ENCODE results near the gene AAK1.
"Not testable (repeated sequence)": the region's sequence is repeated elsewhere in the genome, so short reads cannot be mapped to it uniquely, and the experiment has no call there.

AAK1 gene

DNA sequence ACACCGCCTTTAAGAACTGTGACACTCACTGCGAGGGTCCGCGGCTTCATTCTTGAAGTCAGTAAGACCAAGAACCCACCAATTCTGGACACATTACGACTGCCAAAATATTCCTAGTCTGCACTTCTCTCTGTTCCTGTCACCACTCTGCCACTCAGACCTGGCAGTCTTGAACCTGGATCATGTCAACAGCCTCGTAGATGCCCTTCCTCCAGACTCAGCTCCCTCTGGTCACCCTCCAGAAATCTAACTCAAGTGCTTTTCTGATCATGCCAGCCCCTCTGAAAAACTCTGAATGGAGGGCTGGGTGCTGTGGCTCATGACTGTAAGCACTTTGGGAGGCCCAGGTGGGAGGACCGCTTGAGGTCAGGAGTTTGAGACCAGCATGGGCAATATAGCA lies 20.3 kb downstream of the AAK1 start:
- no peak for DNase-seq

GRCh38 chr2:69622805-69623204 lies 20.7 kb downstream of the AAK1 start:
- not testable (repeated sequence) for DNase-seq

DNA sequence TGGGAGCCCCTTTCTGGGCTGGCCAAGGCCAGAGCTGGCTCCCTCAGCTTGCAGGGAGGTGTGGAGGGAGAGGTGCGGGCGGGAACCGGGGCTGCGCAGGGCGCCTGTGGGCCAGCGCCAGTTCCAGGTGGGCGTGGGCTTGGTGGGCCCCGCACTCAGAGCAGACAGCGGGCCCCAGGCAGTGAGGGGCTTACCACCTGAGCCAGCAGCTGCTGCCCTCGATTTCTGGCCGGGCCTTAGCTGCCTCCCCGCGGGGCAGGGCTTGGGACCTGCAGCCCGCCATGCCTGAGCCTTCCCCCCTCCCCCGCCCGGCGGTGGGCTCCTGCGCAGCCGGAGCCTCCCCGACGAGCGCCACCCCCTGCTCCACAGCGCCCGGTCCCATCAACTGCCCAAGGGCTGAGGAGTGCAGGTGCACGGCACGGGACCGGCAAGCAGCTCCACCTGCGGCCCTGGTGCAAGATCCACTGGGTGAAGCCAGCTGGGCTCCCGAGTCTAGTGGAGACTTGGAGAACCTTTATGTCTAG lies 21.5 kb downstream of the AAK1 start:
- not testable (repeated sequence) for DNase-seq

DNA sequence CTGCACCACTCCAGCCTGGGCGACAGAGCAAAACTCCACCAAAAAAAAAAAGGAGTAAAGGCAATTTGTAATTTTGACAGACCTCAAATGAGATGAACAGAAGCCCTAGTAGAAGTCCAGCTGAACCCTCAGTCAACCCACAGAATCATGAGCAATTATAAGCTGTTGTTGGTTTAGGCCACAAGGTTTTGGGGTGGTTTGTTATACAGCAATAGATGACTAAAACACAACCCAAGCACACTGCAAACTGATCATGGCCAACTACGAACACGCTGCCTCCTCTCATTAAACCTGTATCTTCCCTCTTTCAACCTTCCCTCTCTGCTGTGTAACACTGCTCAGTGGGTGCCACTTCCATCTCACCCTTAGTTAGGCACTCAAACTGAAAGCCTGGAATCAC lies 22.1 kb downstream of the AAK1 start:
- no peak for DNase-seq

- DNase-seq, result no peak
Measured at GRCh38 chr2:69620870-69621269, 22.7 kb downstream of the AAK1 start.

DNA sequence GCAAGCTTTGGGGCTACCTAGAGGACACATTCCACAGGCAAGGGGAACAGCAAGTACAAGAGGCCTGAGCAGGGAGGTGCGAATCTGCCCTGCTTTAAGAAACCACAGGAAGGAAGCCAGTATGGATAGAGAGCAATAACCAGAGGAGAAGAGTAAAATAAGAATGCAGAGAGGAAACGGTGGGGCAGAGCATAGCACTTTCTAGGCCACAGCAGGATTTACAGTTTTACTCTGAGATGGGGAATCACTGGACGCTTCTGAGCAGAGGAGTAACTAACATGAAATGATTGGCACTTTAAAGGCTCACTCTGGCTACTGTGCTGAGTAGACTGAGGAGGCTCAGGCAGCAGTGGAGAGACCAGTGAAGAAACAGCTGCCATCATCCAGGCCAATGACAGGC lies 23.8 kb downstream of the AAK1 start:
- DNase-seq, result no peak

DNA sequence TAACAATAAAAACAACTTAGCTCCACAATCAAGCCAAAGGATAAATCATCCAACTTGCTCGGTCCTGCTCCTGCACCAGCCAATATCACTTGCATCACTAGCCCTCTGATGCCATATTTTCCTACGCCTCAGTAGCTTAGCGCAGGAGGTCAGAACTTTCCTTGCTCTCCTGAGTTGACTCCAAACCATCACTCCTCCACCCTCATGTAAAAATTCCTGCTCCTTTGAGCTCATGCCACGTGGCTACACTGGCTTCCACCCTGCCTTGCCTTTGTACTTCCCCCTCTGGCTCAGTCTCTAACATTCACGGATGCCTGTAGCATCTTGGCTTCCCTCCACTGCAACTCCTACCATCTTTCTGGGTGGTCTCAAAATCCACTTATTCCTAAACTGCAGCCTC lies 25.2 kb downstream of the AAK1 start:
- no peak for DNase-seq

- no peak for DNase-seq
Measured at GRCh38 chr2:69617744-69618143, 25.8 kb downstream of the AAK1 start.

DNA sequence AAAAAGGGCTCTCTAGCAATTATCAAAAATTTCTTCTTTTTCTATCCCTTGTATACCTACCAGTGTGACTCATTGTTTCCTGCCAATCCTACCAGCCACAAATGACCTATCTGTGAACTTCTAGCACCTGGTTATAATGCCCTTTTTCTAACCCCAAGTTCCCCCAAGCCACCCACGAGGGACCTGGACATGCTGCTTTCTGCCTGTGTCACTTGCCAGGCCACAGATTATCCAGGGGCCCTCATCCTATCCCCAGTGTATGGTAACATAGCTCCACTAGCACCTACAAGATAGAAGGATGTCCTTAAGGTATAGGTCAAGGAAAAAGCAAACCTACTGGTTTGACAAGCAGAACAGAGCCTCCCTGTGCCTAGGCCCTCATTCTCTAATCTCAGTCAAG lies 26.8 kb downstream of the AAK1 start:
- no peak for DNase-seq

- no peak for DNase-seq
Measured at GRCh38 chr2:69615969-69616368, 27.6 kb downstream of the AAK1 start.

DNA sequence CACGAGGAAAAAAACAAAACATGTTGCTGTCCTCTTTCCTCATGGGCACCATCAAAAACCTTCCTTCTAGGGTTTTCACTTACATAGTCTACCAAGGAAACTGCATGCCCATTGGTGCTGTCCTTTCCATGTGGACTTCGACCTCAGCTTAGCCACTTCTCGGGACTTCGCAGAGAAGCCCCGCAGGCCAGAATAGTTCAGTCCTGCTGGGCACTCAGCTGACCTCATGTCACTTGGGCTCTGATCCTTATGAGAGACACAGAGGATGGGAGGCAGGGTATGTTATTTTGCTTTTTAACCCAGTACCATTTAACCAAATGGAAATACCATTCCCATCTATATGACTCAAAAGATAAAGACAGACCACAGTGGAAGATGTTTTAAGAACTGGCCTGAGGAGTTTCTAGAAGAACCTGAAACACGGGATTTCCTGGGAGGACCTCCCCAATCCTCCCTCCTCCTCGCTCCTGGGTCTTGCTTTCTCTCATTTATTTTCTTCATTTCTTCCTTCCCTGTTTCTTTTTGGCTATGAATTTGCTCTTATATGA lies 28.4 kb downstream of the AAK1 start:
- DNase-seq, result no peak

DNA sequence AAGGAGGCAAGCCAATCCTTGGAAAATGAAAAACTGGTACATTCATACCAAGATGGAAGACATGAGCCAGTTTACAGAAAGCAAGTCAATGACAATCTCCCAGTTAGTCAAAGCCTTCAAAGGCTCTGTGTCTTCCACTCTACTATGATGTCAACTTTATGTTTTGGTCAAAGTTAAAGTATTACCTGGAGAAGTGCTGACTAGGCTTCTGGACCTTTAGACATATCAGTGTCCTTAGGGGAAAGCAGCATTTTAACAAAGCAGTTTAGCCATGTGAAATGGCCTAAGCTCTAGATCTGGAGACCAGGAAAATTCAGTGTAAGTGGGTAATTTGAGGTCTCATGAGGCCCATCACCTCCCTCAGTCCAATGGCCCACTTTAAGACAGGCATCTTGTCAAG lies 30.8 kb downstream of the AAK1 start:
- no peak for DNase-seq

DNA sequence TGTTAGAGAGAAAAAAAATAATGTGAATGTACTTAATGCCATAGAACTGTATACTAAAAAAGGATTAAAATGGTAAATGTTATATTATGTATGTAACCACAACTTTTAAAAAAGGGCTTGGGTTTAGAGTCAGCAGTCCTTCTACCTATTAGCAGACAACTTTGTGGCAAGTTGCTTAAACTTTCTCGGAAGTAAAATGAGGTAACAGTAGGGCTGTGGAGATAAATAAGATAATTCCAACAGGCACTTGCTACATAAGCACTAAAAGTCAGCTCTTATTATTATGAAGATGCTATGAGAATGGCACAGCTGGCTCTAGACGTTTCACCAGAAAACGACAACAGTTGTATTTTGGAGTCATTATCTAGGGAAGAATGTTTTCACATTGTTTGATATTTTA lies 31.3 kb downstream of the AAK1 start:
- DNase-seq, result no peak

DNA sequence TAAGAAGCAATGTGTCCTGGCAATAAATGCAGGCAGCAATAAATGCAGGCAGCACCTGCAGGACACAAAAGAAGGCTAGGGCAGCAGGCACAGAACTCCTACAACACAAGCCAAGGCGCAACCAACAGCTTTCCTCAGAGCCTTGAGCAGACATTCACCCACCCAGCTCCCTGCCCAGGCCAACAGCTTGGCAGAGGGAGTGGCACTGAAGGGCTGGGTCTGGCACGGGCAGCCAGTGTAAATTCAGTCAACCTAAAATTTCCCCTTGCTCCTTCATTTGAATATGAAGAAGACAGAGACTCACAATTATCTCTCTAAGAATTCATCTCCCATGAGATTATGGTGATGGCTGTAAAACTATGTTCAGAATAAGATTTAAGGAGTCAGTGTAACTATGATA lies 35.4 kb downstream of the AAK1 start:
- no peak for DNase-seq

- DNase-seq, result not testable (repeated sequence)
Measured at GRCh38 chr2:69606771-69607170, 36.8 kb downstream of the AAK1 start.

GRCh38 chr2:69605284-69605683 lies 38.3 kb downstream of the AAK1 start:
- DNase-seq, result no peak

GRCh38 chr2:69604836-69605235 lies 38.7 kb downstream of the AAK1 start:
- no peak for DNase-seq

DNA sequence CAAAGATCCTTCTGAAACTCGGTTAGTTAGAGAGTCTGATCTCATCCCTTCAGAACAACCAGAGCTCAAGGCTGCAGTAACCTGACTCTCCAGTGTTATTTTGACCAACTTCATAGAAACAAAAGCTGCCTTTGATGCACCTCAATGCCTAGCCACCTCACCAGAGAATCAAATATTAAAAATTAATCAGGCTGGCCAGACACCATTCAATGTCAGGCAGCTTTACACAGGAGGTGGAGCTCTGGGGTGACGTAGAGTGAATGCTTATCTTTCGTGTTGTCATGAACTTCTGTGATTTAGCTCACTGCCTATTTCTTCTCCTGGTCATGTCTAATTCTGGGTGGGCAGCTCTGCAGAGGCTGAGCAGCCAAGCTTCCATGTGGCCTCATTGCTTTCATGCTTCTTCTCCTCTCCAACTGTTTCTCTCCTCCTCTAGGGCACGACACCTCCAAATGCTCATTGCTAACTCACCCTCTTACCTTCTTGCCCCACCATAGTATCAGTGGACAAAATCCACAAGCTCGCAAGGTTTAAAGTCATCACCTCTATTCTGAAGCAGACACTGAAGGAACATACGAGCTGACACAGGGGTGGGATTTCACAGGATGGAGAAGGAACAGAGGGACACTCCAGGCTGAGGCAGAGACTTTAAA lies 39.4 kb downstream of the AAK1 start:
- DNase-seq, result no peak

DNA sequence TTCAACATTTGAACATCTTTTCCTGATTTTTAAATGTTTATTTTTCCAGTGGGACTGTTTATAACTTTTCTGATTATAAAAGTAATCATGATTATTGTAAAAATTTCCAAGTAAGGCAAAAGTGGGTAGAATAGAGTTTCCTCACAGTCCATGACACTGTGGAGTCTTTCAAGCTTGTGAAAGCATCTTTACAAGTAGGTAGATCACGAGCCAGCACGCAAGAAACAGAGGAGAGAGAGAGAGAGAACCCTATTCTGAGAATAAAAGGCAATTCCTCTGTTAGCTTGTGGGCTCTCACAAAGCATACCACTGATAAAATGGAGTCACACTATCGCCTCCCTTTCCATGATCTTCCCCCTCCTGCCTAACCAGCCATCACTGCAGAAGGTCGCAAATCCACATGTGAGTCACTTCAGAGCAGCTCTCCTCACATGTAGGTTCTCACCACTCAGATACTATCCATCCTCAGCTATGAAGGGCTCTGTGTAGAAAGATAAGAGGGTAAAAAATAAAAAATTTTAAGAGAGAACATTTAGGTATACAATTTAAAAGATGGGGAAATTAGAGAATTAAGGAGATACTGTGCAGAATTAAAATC lies 40.3 kb downstream of the AAK1 start:
- DNase-seq, result no peak

DNA sequence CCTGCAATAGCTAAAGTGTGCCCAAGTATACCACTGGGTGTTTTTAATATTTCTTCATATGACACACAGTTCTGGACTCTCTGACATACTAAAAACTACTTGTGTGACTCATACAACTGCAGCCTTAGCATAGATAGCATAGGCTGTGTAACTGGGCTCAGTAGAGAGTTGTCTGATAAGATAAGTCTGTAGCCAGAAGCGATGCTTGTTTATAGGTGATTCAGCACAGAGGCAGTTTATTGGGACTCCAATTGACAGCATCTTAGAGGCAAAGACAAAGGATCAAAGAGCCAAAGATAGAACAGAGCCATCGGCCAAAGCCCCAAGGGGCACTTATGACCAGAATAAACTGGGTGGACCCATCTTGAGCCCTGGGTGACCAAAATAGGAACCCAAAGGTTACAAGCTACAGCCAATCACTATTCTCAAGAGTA lies 42.3 kb downstream of the AAK1 start:
- no peak for DNase-seq

DNA sequence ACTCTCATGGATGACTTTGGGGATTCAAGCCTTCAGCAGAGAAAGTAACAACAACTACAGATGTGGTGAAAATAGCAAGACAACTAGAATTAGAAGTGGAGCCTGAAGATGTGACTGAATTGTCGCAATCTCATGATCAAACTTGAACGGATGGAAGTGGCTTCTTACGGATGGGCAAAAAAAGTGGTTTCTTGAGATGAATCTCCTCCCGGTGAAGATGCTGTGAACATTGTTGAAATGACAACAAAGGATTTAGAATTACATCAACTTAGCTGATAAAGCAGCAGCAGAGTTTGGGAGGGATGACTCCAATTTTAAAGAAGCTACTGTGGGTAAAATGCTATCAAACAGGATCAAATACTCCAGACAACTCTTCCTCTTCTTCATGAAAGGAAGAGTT lies 43.1 kb downstream of the AAK1 start:
- DNase-seq, result no peak

DNA sequence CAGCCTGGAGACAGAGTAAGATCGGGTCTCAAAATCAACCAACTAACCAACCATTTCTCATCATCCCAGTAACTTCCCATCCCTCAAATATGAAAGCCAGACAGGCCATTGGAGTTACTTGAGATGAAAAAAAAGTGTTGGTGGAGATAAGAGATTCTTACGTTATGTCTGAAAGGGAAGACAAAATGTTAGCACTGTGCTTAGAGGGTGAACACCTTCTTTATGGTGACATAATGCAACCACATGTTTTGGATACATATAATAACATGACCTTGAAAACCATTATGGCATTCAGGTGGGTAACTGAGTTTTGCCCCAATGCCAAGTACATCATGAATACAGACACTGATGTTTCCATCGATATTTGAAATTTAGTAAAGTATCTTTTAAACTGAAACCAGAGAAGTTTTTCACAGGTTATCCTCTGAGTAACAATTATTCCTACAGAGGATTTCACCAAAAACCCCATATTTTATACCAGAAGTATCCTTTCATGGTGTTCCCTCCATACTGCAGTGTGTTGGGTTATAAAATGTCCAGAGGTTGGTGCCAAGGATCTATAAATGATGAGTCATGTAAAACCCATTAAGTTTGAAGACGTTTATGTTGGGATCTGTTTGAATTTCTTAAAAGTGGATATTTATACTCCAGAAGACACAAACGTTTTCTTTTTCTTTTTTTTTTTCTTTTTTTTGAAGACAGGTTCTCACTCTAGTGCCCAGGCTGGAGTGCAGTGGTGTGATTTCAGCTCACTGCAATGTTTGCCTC lies 45.5 kb downstream of the AAK1 start:
- no peak for DNase-seq

DNA sequence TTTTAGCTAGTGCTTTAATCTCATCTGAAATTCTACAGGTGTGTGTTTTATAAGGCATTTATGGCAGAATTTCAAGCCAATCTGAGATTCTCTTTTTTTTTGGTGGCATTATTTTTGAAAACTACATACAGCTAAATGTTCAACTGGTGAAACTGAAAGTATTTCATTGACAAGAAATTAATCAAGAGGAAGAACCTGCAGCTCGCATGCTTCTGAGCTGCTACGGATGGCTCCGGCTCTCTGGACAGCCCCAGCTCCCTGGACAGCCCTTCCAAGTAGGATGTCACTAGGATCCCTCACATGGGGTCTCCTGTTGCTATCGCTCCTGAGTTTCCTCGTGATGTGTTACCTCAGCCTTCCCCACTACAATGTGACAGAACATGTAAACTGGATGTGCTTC lies 46.4 kb downstream of the AAK1 start:
- DNase-seq, result no peak

GRCh38 chr2:69594341-69594740 lies 49.2 kb downstream of the AAK1 start:
- no peak for DNase-seq

Measured in NCI-H524 treated with DMSO at 0.1 percent for 48 hours (cell line).